Gastroesophageal sphincter (tissue), 4 donors: ENCODE results near the gene SMIM22. TPM values are rescaled to one million over a fixed set of nuclear protein-coding genes. Genes with fewer than 3 reads are reported as not detected.
"Not testable (repeated sequence)": the region's sequence is repeated elsewhere in the genome, so short reads cannot be mapped to it uniquely, and the experiment has no call there.

Experiments used
- ATAC-seq: fragments of 150-250 bp; one replicate; pipeline ENCODE4 v1.9.1; 2016; ENCODE audit warnings: mild to moderate bottlenecking, moderate library complexity
- H3K27ac ChIP-seq, 4 donors: fragments of 200-600 bp; sonication (generic) in 3 of 4; 1 replicate in 3 of 4; 2 replicates in 1 of 4; pipeline ENCODE4 v1.5.1; 2016 to 2019
- H3K27me3 ChIP-seq: fragments of 200-600 bp; sonication (generic); one replicate; pipeline ENCODE4 v1.5.1; 2019
- H3K36me3 ChIP-seq, 2 donors: fragments of 200-600 bp; sonication (generic); one replicate each; pipeline ENCODE4 v1.5.1; 2019; ENCODE audit warnings: control low read depth in 1 of 2
- H3K4me1 ChIP-seq, 3 donors: fragments of 200-600 bp; sonication (generic); 1 replicate in 2 of 3; 2 replicates in 1 of 3; pipeline ENCODE4 v1.5.1; 2016 to 2019; ENCODE audit warnings: control low read depth in 2 of 3
- H3K4me3 ChIP-seq, 2 donors: fragments of 200-600 bp; sonication (generic); one replicate each; pipeline ENCODE4 v1.5.1; 2019; ENCODE audit warnings: mild to moderate bottlenecking in 1 of 2, moderate library complexity in 1 of 2
- H3K9me3 ChIP-seq, 3 donors: fragments of 200-600 bp; sonication (generic); one replicate each; pipeline ENCODE4 v1.5.1; 2017 to 2019; ENCODE audit warnings: control low read depth in 2 of 3
- EP300 ChIP-seq: sonication (generic); formaldehyde crosslinking; IDR thresholded peaks from one replicate; pipeline ENCODE4 v1.6.1; 2017; ENCODE audit warnings: antibody characterized with exemption, mild to moderate bottlenecking
- POLR2A ChIP-seq, 2 donors: fragments of 450-650 bp; IDR thresholded peaks; one replicate each; pipeline ENCODE4 v1.6.1; 2017; ENCODE audit warnings: antibody characterized with exemption in 2 of 2, mild to moderate bottlenecking in 2 of 2, moderate library complexity in 1 of 2
- POLR2AphosphoS5 ChIP-seq: sonication (generic); formaldehyde crosslinking; IDR thresholded peaks from one replicate; pipeline ENCODE4 v1.6.1; 2017; ENCODE audit warnings: antibody characterized with exemption
- WGBS, 2 donors: methylation state at CpG; one replicate each; pipeline ENCODE4 v1.1.5; 2018; ENCODE audit warnings: low coverage in 1 of 2; 5-methylcytosine and 5-hydroxymethylcytosine counted together
- total RNA-seq, 4 donors: library from RNA; depleted of rRNA; stranded (reverse); fragments of >200 nt; gene quantifications; one replicate each; pipeline ENCODE4 v1.1.0, GENCODE V29; 2016
- TF ChIP-seq, protein P1 (sequence below), 4 experiments: fragments of 200-600 bp in 2 of 4; fragments of 450-650 bp in 2 of 4; sonication (generic) in 1 of 4; IDR thresholded peaks; one replicate each; pipeline ENCODE4 v1.5.1; 2017 to 2019; ENCODE audit warnings: antibody characterized with exemption in 4 of 4, mild to moderate bottlenecking in 2 of 4, moderate library complexity in 2 of 4

SMIM22 gene
- total RNA-seq, 4 donors from 2014 or later = not detected

DNA sequence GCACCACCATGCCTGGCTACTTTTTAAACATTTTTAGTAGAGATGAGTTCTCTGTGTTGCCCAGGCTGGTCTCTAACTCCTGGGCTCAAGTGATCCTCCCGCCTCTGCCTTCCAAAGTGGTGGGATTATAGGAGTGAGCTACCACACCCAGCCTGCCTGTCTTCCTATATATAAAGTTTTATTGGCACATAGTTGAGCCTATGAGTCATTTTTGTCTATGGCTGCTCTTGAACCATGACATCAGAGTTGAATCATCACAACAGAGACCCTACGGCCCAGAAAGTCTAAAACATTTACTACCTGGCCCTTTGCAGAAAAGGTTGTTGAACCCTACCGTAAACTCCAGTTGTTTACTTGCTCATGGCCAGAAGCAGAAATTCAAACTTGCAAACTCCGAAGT is 14.9 kb upstream of the SMIM22 start:
- H3K27ac ChIP-seq = no peak overlapping the region
- 66 to 75% methylated on average over 3 to 4 of the region's 4 CpGs for WGBS, 2 donors
- H3K36me3 ChIP-seq = no peaks in the 10 kb centered on the region
- no peaks in the 10 kb centered on the region for H3K9me3 ChIP-seq
- no peak for TF ChIP-seq POLR2AphosphoS5
- TF ChIP-seq, protein P1, sequence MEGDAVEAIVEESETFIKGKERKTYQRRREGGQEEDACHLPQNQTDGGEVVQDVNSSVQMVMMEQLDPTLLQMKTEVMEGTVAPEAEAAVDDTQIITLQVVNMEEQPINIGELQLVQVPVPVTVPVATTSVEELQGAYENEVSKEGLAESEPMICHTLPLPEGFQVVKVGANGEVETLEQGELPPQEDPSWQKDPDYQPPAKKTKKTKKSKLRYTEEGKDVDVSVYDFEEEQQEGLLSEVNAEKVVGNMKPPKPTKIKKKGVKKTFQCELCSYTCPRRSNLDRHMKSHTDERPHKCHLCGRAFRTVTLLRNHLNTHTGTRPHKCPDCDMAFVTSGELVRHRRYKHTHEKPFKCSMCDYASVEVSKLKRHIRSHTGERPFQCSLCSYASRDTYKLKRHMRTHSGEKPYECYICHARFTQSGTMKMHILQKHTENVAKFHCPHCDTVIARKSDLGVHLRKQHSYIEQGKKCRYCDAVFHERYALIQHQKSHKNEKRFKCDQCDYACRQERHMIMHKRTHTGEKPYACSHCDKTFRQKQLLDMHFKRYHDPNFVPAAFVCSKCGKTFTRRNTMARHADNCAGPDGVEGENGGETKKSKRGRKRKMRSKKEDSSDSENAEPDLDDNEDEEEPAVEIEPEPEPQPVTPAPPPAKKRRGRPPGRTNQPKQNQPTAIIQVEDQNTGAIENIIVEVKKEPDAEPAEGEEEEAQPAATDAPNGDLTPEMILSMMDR (IDR thresholded peaks at IDR 0.05) = no peak
- TF ChIP-seq POLR2A (IDR thresholded peaks at IDR 0.05) = no peak
- no peak for TF ChIP-seq EP300
- ATAC-seq = no peak
- no peaks in the 10 kb centered on the region for H3K4me1 ChIP-seq
- H3K4me3 ChIP-seq = no peak overlapping the region
- no peaks in the 10 kb centered on the region for H3K27me3 ChIP-seq

DNA sequence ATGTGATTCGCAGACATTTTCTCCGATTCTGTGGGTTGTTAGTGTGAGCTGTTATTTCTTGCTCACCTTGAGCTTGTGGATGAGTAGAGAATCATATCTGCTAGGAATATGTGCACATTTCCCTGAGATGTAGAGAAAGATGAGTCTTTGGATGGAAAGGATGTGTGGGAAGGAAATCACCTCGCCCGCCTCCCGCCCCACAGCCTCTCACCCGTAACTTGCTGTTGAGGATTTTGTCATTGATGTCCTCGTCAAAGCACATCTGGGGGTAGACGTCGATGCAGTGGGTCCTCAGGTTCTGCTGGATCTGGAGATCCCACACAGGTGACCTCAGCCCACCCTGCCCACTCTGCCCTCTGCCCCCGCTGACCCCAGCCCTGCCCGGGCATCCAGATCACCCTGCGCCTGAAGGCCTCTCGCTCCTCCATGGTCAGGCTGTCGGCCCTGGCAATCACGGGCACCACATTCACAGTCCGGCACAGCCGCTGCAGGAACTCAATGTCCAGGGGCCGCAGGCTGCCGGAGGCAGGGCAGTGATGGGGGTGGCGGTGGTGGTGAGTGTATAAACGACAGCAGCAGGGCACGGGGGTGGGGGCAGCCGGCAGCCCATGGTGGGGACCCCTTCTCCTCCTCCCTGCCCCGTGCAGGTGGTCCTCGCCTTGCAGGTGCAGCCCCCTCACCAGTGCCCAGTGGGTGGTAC is 11.8 kb upstream of the SMIM22 start:
- TF ChIP-seq EP300 = no peak
- Histone ChIP-seq H3K27me3 (peaks cover 8% of the 10 kb centered on the region), H3K4me3 (no peak overlapping the region), H3K27ac (no peak overlapping the region), H3K9me3 (no peaks in the 10 kb centered on the region), H3K36me3 (no peaks in the 10 kb centered on the region), H3K4me1 (no peaks in the 10 kb centered on the region)
- ATAC-seq = no peak
- no CpG with 5 or more reads among the region's 25 CpGs for WGBS, 2 donors

DNA sequence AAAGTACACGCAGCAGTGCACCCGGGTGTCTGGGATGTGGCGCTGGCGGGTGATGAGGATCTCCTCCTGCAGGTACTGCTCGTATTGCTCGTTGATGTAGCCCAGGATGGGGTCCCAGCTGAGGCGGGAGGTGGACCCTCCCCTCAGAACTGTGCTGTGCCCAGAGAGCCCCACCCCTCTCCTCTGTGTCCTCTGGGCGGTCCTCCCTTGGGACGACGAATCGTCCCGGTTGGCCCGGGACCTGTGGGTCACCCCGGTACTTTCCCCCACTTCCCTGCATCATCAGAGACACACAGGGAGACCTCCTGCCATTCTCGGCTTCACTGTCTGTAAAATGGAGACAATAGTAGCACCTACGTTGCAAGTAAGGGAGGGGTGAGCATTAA is 11.2 kb upstream of the SMIM22 start:
- Histone ChIP-seq H3K9me3 (no peaks in the 10 kb centered on the region), H3K27me3 (peaks cover 8% of the 10 kb centered on the region), H3K4me1 (no peaks in the 10 kb centered on the region), H3K27ac (no peak overlapping the region), H3K36me3 (no peaks in the 10 kb centered on the region), H3K4me3 (no peak overlapping the region)
- no peak for TF ChIP-seq POLR2AphosphoS5
- no peak for TF ChIP-seq POLR2A (IDR thresholded peaks at IDR 0.05)
- TF ChIP-seq EP300 = no peak
- TF ChIP-seq, protein P1 (IDR thresholded peaks at IDR 0.05) = no peak
- no peak for ATAC-seq
- 45 to 80% methylated on average over 4 to 6 of the region's 16 CpGs for WGBS, 2 donors

DNA sequence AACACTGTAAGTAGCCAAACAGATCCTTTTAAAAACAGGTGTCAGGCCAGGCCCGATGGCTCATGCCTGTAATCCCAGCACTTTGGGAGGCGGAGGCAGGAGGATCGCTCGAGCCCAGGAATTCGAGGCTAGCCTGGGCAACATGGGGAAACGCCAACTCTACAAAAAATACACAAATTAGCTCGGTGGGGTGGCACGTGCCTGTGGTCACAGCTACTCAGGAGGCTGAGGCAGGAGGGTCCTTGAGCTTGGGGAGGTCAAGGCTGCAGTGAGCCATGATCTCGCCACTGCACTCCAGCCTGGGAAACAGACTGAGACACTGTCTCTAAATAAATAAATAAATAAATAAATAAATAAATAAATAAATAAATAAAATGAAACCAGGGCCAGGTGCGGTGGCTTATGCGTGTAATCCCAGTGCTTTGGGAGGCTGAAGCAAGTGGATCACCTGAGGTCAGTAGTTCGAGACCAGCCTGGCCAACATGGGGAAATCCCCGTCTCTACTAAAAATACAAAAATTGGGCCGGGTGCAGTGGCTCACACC is 10.7 kb upstream of the SMIM22 start:
- H3K27ac ChIP-seq, H3K36me3 ChIP-seq, ATAC-seq, H3K4me1 ChIP-seq, H3K9me3 ChIP-seq, H3K27me3 ChIP-seq, H3K4me3 ChIP-seq: not testable (repeated sequence)
- WGBS, 2 donors = 77 to 91% methylated on average over 6 of the region's 14 CpGs

DNA sequence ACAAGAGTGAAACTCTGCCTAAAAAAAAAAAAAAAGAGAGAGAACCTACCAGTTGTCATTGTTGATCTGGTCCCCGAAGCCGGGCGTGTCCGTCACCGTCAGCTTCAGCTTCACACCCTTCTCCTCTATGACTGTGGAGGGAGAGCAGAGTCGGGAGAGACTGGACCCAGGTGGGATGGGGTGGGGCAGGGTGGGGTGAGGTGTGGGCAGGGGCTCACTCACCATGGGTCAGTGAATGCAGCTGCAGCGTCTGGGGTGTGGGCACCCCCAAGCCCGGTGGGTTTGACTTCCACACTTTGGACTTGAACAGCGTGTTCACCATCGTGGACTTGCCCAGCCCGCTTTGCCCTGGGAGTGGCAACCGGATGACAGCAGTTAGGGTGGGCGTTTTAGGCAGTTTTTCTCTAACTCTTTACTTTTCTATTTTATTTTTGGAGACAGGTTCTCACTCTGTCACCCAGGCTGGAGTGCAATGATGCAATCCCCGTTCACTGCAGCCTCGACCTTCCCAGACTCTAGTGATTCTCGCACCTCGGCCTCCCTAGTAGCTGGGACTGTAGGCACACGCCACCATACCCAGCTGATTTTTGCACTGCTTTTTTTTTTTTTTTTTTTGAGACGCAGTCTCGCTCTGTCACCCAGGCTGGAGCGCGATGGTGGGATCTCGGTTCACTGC is 9.3 kb upstream of the SMIM22 start:
- WGBS, 2 donors = 91 to 94% methylated on average over 11 to 13 of the region's 23 CpGs
- Histone ChIP-seq H3K27me3 (peaks cover 8% of the 10 kb centered on the region), H3K27ac (no peak overlapping the region), H3K4me3 (no peak overlapping the region), H3K4me1 (no peaks in the 10 kb centered on the region), H3K36me3 (no peaks in the 10 kb centered on the region), H3K9me3 (no peaks in the 10 kb centered on the region)
- no peak for ATAC-seq
- TF ChIP-seq, protein P1 (IDR thresholded peaks at IDR 0.05) = no peak
- TF ChIP-seq POLR2A (IDR thresholded peaks at IDR 0.05) (no peak), EP300 (no peak), POLR2AphosphoS5 (no peak)

DNA sequence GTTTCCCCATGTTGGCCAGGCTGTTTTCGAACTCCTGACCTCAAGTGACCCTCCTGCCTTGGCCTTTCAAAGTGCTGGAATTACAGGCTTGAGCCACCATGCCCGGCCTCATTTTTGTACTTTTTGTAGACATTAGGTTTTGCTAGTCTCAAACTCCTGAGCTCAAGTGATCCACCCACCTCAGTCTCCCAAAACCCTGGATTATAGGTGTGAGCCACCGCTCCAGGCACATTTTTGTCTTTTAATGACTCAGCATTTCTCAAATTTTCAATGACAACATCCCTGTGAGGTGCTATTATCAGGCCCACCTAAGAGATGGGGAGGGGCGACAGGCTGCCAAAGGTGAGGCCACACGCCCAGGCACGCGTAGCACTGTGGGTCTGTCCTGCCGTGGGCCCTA is 8.1 kb upstream of the SMIM22 start:
- Histone ChIP-seq H3K4me3 (no peak overlapping the region), H3K36me3 (no peaks in the 10 kb centered on the region), H3K4me1 (no peaks in the 10 kb centered on the region), H3K27ac (no peak overlapping the region), H3K27me3 (peaks cover 8% of the 10 kb centered on the region), H3K9me3 (no peaks in the 10 kb centered on the region)
- 94% methylated on average over 2 to 3 of the region's 8 CpGs for WGBS, 2 donors
- ATAC-seq = no peak
- TF ChIP-seq EP300 = no peak
- no peak for TF ChIP-seq POLR2AphosphoS5
- TF ChIP-seq, protein P1 (IDR thresholded peaks at IDR 0.05) = no peak
- no peak for TF ChIP-seq POLR2A (IDR thresholded peaks at IDR 0.05)
